NCI-H1930 (cell line): ENCODE measurements around the gene ARFIP2.
"Not testable (repeated sequence)": the region's sequence is repeated elsewhere in the genome, so short reads cannot be mapped to it uniquely, and the experiment has no call there.

Experiments
- DNase-seq, 2 experiments: peaks; one replicate each; lab custom pipeline; 2025; lab: John Stamatoyannopoulos, UW

Gene ARFIP2

DNA sequence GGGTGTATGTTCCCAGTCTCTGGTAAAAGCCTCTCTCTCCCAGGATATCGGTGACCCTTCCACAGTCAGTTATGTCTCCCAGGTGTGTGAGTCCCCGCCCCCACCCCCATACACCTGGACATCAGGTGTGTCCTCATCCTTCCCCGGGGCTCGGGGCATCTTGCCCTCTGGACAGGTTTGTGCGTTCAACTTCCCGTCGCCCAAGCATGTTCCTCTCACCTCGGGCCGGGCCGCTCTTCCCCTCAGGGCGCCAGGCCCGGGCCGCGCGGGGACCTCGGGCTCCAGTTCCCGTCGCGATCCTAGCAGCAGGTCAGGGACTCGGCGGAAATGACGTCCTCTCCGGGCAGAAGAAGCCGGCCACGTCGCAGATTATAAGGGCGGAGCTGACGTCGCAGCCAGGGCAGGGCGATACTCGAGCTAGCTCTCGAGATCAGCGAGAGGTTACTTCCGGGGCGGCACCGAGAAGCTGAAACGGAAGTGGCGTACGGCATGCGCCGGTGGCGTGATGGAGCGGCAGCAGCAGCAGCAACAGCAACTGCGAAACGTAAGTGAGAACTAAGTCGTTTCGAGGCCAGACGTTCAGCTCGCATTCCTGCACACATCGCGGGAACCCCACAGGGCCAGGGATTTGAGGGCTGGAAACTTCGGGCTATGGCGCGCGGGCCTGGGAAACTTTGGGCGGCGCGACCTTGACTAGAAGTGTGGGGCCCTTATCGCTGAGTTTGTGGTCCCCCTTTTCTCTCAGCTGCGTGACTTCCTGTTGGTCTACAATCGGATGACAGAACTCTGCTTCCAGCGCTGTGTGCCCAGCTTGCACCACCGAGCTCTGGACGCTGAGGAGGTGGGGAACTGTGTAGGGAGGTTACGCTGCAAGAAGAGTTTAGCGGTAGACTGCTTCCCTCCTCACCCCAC is at the start of gene ARFIP2, which contains the start of gene TIMM10B:
TSS of gene ARFIP2 (minus strand) at position 320 of the 912 bp plus-strand sequence. CDS start 910 bp downstream, outside the sequence.
TSS of gene TIMM10B (plus strand) at position 490 of the 912 bp plus-strand sequence. CDS start at position 506, 16 bp downstream.
- DNase-seq, result peak; percentile 96

- no peak for DNase-seq
Observed at GRCh38 chr11:6530848-6531247, 49.7 kb upstream of the ARFIP2 start.

- no peak for DNase-seq
Observed at GRCh38 chr11:6529266-6529665, 48.1 kb upstream of the ARFIP2 start.

GRCh38 chr11:6526411-6527135 is 45.4 kb upstream of the ARFIP2 start:
- DNase-seq, result no peak

DNA sequence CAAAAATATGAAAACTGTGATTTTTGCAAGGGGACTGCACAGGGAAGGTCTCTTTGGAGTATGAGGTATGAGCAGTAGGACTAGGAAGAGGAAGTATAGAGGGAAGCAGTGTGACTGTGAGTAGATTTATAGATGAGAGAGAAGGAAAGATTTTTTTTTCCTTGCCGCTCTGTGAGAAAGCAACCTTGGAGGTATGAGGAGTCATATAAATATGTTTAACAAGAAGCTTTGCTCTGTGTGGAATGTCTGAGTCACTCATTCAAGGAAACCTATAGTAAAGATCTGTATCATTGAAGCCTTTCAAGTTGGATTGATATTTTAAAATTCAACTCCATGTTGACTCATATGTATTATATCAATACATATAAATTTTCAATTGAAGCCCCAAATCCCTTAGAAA is 42.1 kb upstream of the ARFIP2 start:
- DNase-seq, result no peak

- not testable (repeated sequence) for DNase-seq
Observed at GRCh38 chr11:6521946-6522345, 40.8 kb upstream of the ARFIP2 start.

- no peak for DNase-seq
Observed at GRCh38 chr11:6520265-6520664, 39.1 kb upstream of the ARFIP2 start.

DNA sequence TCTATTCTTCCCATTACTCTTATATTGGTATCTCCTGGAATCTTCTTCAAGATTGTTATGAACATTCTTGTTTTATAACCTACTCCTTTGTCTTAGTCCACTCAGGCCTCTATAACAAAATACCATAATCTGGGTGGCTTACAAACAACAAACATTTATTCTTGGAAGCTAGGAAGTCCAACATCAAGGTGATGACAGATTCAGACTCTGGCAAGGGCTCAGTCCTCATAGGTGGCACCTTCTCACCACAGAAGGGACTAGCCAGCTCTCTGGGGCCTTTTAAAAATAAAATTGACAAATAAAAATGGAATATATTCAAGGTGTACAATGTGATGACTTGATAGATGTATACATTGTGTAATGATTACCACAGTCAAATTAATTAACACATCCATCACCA is 35.7 kb upstream of the ARFIP2 start:
- no peak for DNase-seq

- DNase-seq, result peak; percentile 7 to 15
Observed at GRCh38 chr11:6505577-6506240, 24.6 kb upstream of the ARFIP2 start.

- DNase-seq, result no peak
Observed at GRCh38 chr11:6504166-6504565, 23.0 kb upstream of the ARFIP2 start.

GRCh38 chr11:6502382-6502781 is 21.3 kb upstream of the ARFIP2 start:
- no peak for DNase-seq

DNA sequence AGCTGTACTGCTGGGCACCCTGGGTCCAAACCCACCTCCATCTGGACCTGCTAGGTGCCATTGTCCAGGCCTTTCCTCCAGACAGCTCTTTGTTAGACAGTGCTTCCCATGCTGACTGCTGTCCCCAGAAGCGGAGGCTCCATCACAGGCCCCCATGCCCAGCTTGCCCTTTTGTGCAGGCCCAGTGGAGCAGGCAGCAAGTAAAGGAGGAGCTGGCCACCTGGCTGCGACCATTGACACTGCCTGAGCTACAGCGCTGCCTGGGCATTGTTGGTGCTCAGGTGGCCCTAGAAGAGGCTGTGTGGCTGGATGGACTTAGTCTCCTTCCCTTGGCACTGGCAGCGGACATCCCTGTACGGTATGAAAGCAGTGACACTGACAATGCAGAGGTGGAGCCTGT is 17.4 kb upstream of the ARFIP2 start:
- DNase-seq, result no peak

GRCh38 chr11:6498121-6498520 is 17.0 kb upstream of the ARFIP2 start:
- no peak for DNase-seq

DNA sequence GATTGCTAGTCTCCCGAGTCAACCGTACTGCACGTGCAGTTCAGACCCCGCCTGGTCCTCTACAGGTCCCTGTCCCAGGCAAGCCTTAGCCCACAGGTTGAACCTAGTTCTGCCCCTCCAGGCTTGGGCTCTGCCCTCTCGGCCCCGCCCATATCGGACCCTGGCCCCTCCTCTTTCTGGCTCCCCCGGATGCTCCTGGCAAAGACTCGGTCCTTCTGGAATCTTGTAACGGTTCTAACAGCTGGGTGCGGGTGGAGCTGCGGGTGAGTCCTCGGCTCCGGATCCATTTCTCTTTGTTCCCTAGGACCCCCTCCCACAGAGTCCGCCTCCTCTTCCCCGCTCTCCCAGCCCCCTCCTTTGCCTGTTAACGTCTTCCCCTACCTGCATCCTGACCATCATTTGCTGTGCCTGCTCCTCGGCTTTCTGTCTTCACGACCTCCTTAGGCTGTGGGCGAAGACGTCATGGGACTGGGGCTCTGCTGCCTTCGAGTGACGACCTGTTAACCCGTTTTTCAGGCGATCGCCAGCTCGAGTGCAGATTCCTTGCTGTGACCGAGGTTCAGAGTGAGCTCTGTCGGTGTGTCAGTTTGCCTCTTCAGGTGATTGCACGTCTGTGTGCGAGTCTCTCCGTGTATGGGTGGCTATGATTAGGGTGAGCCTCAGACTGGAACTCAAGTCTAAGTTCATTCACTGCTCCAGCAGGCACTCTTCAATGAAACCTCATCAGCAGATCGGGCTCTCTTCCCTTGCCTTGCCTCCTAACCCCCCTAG is 16.1 kb upstream of the ARFIP2 start, which contains the start of gene DNHD1:
TSS of gene DNHD1 (plus strand) at position 212 of the 771 bp plus-strand sequence. CDS start 936 bp downstream, outside the sequence.
- DNase-seq, result no peak

DNA sequence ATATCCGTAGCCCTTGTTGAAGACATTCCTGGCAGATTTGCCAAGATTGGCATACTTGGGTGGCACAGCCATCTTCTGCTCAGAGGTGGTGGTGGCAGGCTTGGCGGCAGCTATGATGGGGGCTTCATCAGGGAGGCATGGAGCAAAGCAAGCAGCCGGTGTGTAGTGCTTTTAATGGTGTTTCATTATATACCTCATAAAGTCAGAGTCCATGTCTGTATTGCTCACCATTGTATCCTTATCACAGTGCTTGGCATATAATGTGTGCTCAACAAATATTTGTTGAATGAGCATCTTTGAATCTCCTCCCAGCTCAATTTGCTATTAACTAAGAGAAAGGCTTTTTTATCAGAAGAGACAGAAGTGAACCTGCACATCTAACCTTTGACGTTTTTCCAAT is 8.2 kb upstream of the ARFIP2 start:
- no peak for DNase-seq

GRCh38 chr11:6488821-6489220 is 7.7 kb upstream of the ARFIP2 start:
- no peak for DNase-seq

DNA sequence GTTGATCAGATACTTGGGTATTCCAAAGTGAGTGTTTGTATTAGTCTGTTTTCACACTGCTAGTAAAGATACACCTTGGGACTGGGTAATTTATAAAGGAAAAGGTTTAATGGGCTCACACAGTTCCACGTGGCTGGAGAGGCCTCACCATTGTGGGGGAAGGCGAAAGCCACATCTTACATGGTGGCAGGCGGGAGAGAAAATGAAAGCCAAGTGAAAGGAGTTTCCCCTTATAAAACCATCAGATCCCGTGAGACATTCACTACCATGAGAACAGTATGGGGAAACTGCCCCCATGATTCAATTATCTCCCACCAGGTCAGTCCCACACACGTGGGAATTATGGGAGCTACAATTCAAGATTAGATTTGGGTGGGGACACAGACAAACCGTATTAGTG is 7.2 kb upstream of the ARFIP2 start:
- DNase-seq, result no peak

DNA sequence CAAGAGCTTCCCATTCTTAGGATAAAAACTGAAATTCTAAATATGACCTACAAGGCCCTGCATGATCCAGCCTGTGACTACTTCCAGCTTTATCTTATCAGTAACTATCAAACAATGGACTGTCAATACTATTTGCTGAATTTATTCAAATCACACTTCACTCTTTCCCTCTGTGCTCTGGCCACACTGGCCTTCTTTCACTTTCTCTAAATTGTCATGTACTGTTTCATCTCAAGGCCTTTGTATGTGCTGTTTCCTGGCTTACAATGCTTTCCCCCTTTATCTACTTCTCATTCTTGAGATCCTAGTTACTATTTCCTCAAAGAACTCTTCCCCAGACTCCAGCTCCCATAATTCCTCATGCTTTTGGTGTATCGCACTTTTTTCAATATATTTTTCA is 5.8 kb upstream of the ARFIP2 start:
- no peak for DNase-seq

DNA sequence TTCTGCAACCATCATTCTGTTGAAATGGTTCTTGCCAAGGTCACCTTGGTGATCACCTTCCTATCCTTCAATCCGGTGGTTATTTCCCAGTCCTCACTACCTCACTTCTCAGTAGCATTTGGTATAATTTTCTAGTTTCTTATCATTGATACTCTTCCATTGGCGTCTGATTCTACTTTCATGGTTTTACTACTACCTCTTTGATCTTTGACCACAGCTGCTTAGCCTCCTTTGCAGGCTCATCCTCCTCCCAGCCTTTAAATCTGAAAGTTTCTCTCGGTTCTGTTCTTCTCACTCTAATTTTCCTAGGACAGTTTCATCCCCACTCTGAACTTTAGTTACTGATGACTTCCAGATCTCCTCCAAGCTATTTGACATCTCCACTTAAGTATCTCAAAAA is 5.1 kb upstream of the ARFIP2 start:
- no peak for DNase-seq

- DNase-seq, result no peak
Observed at GRCh38 chr11:6485661-6486060, 4.5 kb upstream of the ARFIP2 start.

GRCh38 chr11:6483015-6483414 is 1.9 kb upstream of the ARFIP2 start:
- no peak for DNase-seq

DNA sequence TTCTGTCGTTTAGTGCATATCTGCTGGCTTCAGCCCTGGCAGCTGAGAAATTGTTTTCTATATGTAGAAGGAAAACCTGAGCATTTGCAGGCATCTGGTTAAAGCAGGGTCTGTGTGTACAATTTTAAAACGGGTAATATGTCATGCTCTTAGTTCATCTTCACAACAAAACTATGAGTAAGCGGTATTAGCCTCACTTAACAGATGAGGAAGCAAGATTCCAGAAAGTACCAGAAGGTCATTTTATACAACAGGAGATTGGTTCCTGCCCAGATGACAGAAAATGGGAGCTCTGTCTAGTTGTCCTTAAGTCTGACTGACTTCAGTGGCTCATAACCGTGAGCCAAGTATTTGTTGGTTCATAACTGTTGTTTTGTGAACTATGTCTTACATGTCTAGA is 1.3 kb upstream of the ARFIP2 start:
- no peak for DNase-seq
